ENCODE results near the gene EEF1A2. TPM values are rescaled to one million over a fixed set of nuclear protein-coding genes. Genes with fewer than 3 reads are reported as not detected.

The EEF1A2 gene
- total and polyA plus RNA-seq, 2 experiments from 2014 or later, result 1.3 to 37.1 TPM

DNA sequence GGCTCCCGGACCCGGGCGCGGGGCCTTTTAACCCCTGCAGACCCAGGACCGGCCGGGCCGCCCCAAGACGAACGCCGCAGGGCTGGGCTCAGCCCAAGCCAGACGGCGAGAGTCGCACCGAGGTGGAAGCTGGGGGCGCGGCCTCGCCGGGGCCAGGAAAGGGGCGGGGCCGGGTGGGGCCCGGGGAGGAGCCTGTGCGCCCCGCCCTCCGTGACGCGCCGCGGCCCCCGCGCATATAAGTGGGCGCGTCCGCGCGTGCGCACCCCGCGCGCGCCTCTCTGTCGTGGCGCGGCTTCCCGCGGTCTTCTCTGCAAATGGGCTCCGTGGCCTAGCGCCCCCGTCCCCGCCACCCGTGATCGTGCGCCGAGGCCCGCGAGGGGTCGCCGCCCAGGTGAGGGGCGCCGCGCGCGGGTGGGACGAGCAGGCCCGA lies 21.6 kb upstream of the EEF1A2 start, which contains the start of gene PPDPF:
TSS of gene PPDPF (plus strand) at position 262 of the 430 bp plus-strand sequence. CDS start 544 bp downstream, outside the sequence.
- Histone ChIP-seq H3K36me3 (ENCODE audit: insufficient read depth) (no peaks in the 10 kb centered on the region), H3K27me3 (ENCODE audit: insufficient read depth) (no peaks in the 10 kb centered on the region), H4K20me1 (replicated peaks; ENCODE audit: insufficient read depth) (no peaks in the 10 kb centered on the region; the same call in 1 of the 2 replicates), H3K4me1 (ENCODE audit: insufficient read depth) (peaks cover 12% of the 10 kb centered on the region; the same call in 1 of the 2 replicates), H3F3A (replicated peaks; ENCODE audit: low read depth) (peaks cover 13% of the 10 kb centered on the region; the same call in 1 of the 2 replicates), H3K9me2 (ENCODE audit: insufficient read depth) (no peaks in the 10 kb centered on the region), H2AFZ (peak within 1 kb of the TSS; percentile 84; the same call in 1 of the 2 replicates), H3K27ac (ENCODE audit: low read depth) (peak within 1 kb of the TSS; percentile 87), H3K4me2 (peak within 1 kb of the TSS; percentile 95), H3K4me3 (peak within 1 kb of the TSS; percentile 86), H3K79me2 (replicated peaks; ENCODE audit: insufficient read depth) (peaks cover 4% of the 10 kb centered on the region; the same call in 1 of the 2 replicates)
- peaks cover 14% of the 10 kb centered on the region for H3K4me1 Mint-ChIP-seq
- H3K36me3 Mint-ChIP-seq (ENCODE audit: low read depth), result peaks cover 40% of the 10 kb centered on the region
- H3K9me3 Mint-ChIP-seq, result peaks cover 28% of the 10 kb centered on the region
- ATAC-seq (peak; percentile 67), DNase-seq (ENCODE audit: low spot score) (peak; percentile 86)
- H3K27ac Mint-ChIP-seq, result peak within 1 kb of the TSS; percentile 89
- no peak for TF ChIP-seq ZNF114 (CRISPR knock-in tag; IDR thresholded peaks at IDR 0.05)
- peak; percentile 26; the same call in 1 of the 2 replicates for TF ChIP-seq ETS1 (IDR thresholded peaks at IDR 0.05)
- TF ChIP-seq CREB1 (CRISPR knock-in tag; IDR thresholded peaks at IDR 0.05; ENCODE audit: low read depth), result peak; percentile 87
- TF ChIP-seq POLR2AphosphoS5 (IDR thresholded peaks at IDR 0.05; ENCODE audit: low read depth), result peak; percentile 57; the same call in 1 of the 2 replicates
- TF ChIP-seq STAT1 (IDR thresholded peaks at IDR 0.05; ENCODE audit: unreplicated experiment), result no peak
- H3K4me3 Mint-ChIP-seq, result peak within 1 kb of the TSS; percentile 89
- H3K27me3 Mint-ChIP-seq (ENCODE audit: insufficient read depth, low read depth, poor library complexity), result peaks cover 22% of the 10 kb centered on the region

GRCh38 chr20:63519668-63520503 lies 21.0 kb upstream of the EEF1A2 start:
- H3K9me2 ChIP-seq (ENCODE audit: insufficient read depth), result no peaks in the 10 kb centered on the region
- no peak overlapping the region for H3K27ac Mint-ChIP-seq
- H4K20me1 ChIP-seq (replicated peaks; ENCODE audit: insufficient read depth), result no peaks in the 10 kb centered on the region; the same call in 1 of the 2 replicates
- peaks cover 14% of the 10 kb centered on the region for H3K4me1 Mint-ChIP-seq
- no peaks in the 10 kb centered on the region for H3K27me3 ChIP-seq (ENCODE audit: insufficient read depth)
- peaks cover 12% of the 10 kb centered on the region; the same call in 1 of the 2 replicates for H3K4me1 ChIP-seq (ENCODE audit: insufficient read depth)
- ATAC-seq (peak; percentile 53), DNase-seq (ENCODE audit: low spot score) (peak; percentile 82)
- H3K36me3 Mint-ChIP-seq (ENCODE audit: low read depth), result peaks cover 38% of the 10 kb centered on the region
- peak overlapping the region; percentile 95 for H3K4me2 ChIP-seq
- peaks cover 12% of the 10 kb centered on the region; the same call in 1 of the 2 replicates for H3F3A ChIP-seq (replicated peaks; ENCODE audit: low read depth)
- H3K9me3 Mint-ChIP-seq, result peaks cover 26% of the 10 kb centered on the region
- no peaks in the 10 kb centered on the region for H3K36me3 ChIP-seq (ENCODE audit: insufficient read depth)
- H3K79me2 ChIP-seq (replicated peaks; ENCODE audit: insufficient read depth), result peaks cover 4% of the 10 kb centered on the region; the same call in 1 of the 2 replicates
- H3K4me3 Mint-ChIP-seq, result peak overlapping the region; percentile 89
- TF ChIP-seq EZH2 (IDR thresholded peaks at IDR 0.05; ENCODE audit: low read depth, unreplicated experiment) (no peak), CTCF (conservative IDR thresholded peaks at IDR 0.05; ENCODE audit: low read depth in 2 of 2) (peak in 1 of 2 experiments; percentile 3; a peak in 1 of 4 replicates)
- peaks cover 19% of the 10 kb centered on the region for H3K27me3 Mint-ChIP-seq (ENCODE audit: insufficient read depth, low read depth, poor library complexity)
- peak overlapping the region; percentile 84; the same call in 1 of the 2 replicates for H2AFZ ChIP-seq
- H3K4me3 ChIP-seq, result peak overlapping the region; percentile 86
- H3K27ac ChIP-seq (ENCODE audit: low read depth), result peak overlapping the region; percentile 87

Measured in GM23338 (cell line).